HG02678 (cell line): Measurements from ENCODE around the gene HSPA14.
"Not testable (repeated sequence)": the region's sequence is repeated elsewhere in the genome, so short reads cannot be mapped to it uniquely, and the experiment has no call there.

Source experiments
- ATAC-seq: cut with Tn5 transposase; IDR thresholded peaks from one replicate; pipeline ENCODE4 v1.9.1; 2021; ENCODE audit warnings: mild to moderate bottlenecking, moderate library complexity; ENCODE audit not compliant: unreplicated experiment

Gene HSPA14

DNA sequence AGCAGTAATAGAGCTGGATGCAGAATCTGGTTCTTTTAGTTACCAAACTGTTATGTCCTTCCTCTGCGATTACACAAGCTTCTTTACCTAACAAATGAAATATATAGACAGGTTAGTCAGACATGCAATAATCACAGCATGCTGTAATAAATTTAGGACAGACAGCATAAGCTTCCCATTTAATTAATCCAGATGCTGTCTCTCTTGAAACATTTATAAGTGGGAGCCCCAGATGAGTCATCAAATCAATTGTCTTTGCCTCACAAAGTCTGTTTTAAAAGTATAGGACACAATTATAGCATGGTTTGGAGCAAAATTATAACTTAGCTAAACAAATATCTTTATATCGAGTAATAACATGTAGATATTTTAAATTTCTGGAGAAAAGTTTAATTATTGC is 1.9 kb upstream of the HSPA14 start:
- no peak for ATAC-seq

DNA sequence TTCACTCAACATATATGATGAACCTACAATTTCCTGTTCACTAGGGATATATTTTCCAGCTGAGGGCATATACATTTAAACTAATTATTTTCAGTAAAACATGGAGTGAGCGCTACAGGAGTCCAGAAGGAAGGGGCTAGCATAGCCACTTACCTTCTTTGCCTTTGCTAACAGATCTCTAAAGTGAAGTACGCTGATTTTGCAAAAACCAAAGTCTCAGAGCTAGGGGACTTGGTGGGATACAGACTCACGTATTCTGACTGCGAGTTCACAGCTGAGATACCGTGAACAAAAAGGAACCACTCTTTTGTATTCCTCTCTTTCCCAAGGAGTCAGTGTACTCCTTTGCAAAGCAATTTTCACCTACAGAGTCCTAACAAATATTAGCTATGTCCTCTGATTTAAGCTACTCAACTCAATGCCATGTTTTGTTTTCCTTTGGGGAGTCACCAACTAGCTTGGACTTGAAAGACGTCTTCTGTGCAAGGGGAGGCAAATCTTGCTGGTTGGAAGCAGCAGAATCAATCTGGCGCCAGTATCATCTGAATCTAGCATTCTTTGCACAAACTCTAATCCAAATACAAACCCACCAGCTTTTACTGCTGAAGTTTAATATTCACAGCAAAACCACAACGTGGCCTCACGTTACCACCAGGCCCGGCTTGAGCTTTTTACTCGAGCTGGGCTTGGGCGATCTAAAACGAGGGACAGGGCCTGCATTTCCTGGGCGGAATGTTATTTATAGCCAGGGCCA is 926 bp upstream of the HSPA14 start:
- no peak for ATAC-seq

GRCh38 chr10:14838582-14839304 is 637 bp downstream of the HSPA14 start:
- no peak for ATAC-seq

GRCh38 chr10:14839305-14839695 is 1.2 kb downstream of the HSPA14 start:
- no peak for ATAC-seq

DNA sequence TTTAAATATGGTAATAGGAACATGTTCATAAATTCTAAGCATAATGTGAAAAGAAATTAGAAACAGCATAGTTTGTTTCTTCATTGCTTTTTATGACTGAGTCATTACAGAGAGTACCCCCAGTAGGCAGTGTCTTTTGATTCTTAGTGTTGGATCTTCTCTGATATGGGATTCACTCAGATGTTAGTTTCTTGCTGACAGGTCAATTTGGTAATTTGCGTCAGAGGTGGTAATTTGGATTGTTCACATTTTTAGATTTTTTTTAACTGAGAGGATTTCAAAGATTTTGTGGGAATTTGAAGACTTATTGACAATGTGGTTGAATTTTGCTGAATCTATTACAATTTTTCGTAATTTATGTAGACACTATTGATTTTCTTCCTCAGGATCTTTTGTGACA is 2.1 kb downstream of the HSPA14 start:
- ATAC-seq, result no peak

- no peak for ATAC-seq
Measured at GRCh38 chr10:14843327-14843988, 5.4 kb downstream of the HSPA14 start.

DNA sequence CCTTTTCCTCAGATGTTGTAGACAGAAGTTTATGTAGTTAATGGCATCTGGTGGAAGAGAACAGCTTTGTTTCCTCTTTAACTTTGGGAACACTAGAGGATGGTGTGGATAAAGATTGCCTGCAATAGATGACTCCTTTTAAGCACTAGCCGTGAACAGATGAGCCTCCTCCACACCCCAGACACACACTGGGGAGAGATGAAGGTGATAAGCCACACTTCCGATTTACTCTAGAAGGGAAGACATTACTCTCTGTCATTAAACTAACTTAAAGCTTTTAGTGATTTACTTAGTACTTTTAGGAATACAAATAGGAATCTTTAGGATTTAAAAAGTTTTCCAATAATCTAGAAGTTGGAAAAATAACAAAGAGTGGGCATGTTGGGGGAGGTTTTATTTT is 6.8 kb downstream of the HSPA14 start:
- no peak for ATAC-seq

DNA sequence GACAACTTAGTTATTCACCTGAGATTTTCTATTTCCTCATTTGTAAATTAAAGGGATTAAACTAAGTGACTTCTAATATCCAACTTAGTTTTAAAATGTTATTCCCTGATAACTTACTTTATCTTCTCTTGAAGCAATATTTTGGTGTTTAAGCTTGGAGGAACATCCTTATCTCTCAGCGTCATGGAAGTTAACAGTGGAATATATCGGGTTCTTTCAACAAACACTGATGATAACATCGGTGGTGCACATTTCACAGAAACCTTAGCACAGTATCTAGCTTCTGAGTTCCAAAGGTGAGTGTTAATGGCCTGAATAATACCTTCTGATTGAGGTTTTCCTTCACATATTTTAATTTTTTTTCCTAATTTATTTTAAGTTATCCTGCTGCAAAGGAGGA is 14.1 kb downstream of the HSPA14 start:
- ATAC-seq, result no peak

GRCh38 chr10:14855453-14855852 is 17.3 kb downstream of the HSPA14 start:
- no peak for ATAC-seq

GRCh38 chr10:14858338-14858960 is 20.3 kb downstream of the HSPA14 start:
- no peak for ATAC-seq

GRCh38 chr10:14859043-14859442 is 20.9 kb downstream of the HSPA14 start:
- no peak for ATAC-seq

DNA sequence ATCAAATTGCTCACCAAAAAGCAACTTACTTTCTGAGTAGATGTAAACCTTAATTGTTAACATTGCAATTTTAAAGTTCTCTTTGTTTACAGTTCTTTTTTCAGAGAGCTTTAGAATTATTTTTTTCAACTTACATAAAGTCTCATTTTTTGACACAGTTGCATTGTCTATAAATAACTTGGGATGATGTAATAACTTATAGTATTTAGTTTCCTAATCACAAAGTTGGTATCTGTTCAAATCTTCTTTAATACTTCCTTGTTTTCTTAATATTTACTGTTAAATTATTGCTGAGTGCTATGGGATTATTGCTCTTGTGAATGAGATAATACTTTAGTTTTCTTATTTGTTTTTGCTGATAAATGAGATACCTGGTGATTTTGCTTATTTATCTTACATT is 21.7 kb downstream of the HSPA14 start:
- no peak for ATAC-seq

GRCh38 chr10:14860791-14861190 is 22.7 kb downstream of the HSPA14 start:
- no peak for ATAC-seq

DNA sequence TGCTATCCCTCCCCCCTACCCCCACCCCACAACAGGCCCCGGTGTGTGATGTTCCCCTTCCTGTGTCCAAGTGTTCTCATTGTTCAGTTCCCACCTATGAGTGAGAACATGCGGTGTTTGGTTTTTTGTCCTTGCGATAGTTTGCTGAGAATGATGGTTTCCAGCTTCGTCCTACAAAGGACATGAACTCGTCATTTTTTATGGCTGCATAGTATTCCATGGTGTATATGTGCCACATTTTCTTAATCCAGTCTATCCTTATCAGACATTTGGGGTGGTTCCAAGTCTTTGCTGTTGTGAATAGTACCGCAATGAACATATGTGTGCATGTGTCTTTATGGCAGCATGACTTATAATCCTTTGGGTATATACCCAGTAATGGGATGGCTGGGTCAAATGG is 26.4 kb downstream of the HSPA14 start:
- not testable (repeated sequence) for ATAC-seq

- ATAC-seq, result not testable (repeated sequence)
Measured at GRCh38 chr10:14864871-14865270, 26.8 kb downstream of the HSPA14 start.

DNA sequence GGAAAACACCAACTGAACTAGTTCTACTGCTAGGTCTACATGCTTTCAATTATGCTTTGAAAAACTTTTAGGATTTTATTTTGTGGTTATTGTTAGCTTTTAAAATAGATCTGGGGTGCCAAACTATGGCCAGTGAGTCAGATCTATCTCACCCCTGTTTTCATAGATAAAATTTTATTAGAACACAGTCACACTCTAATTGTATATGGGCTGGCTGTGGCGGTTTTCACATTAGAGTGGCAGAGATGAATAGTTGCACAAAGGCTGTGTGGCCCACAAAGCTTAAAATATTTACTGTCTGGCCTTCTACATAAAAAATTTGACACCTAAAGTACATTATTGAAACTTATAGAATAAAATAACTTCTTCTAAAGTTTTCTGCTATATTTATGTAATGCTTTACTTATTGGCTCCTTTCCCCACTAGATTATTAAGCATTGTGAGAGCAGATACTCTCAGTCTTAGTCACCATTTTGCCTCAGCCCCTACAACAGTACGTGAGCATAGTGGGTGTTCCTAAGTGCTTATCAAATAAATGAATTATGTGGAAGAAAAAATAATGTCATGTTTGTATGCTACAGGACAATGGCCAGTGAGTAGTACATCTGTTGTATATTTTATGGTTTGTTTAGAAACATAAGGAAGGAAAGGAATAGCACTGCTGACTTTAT is 35.1 kb downstream of the HSPA14 start:
- ATAC-seq, result peak; percentile 49

- no peak for ATAC-seq
Measured at GRCh38 chr10:14875941-14876340, 37.8 kb downstream of the HSPA14 start.

- no peak for ATAC-seq
Measured at GRCh38 chr10:14876764-14877163, 38.7 kb downstream of the HSPA14 start.

- peak; percentile 92 for ATAC-seq
Measured at GRCh38 chr10:14878266-14879123, 40.4 kb downstream of the HSPA14 start, which contains the start of gene SUV39H2. Gene SUV39H2, plus strand, starts transcription at chr10:14878866. Its CDS starts 23 bp downstream, at chr10:14878889.
